GM12878 (cell line): ENCODE measurements around the gene MAFG. TPM values are rescaled to one million over a fixed set of nuclear protein-coding genes. Genes with fewer than 3 reads are reported as not detected.

Experiments
- ATAC-seq: fragments of 200-7000 bp; cut with Tn5 transposase; 3 replicates; pipeline ENCODE4 v1.9.1; 2020; ENCODE audit warnings: mild to moderate bottlenecking, moderate library complexity
- BruUV-seq: library from RNA; stranded (reverse); fragments of 400-500 nt; replicated peaks from 2 replicates; lab custom pipeline; 2021; lab: Mats Ljungman, UMichigan
- CTCF ChIA-PET: fragments of 300-600 bp; sonication (Branson Sonifier 250); formaldehyde crosslinking; extraction: SDS; loops from one replicate; lab custom pipeline; 2021; ENCODE audit warnings: inconsistent platforms; lab: Yijun Ruan, JAX
- POLR2A ChIA-PET: fragments of 350-600 bp; formaldehyde crosslinking; extraction: SDS; loops from one replicate; lab custom pipeline; 2021; ENCODE audit warnings: inconsistent platforms; lab: Charles Lee
- RAD21 ChIA-PET: fragments of 300-600 bp; sonication (Branson Sonifier 250); formaldehyde crosslinking; loops from one replicate; lab custom pipeline; 2023; ENCODE audit warnings: antibody characterized with exemption; ENCODE audit not compliant: unreplicated experiment; lab: Charles Lee
- SMC1A ChIA-PET: fragments of 300-600 bp; sonication (Branson Sonifier 250); formaldehyde crosslinking; loops from one replicate; lab custom pipeline; 2023; ENCODE audit not compliant: unreplicated experiment, uncharacterized antibody; lab: Charles Lee
- DNase-seq: peaks from one replicate; pipeline ENCODE4 v3.0.0-alpha.2; 2011; ENCODE audit warnings: low read depth, low spot score
- FAIRE-seq: peaks from 3 replicates; lab custom pipeline; 2011; peaks lifted over from hg19 to GRCh38; lab: Jason Lieb, UNC
- H2AFZ ChIP-seq: 2 replicates; pipeline ENCODE4 v1.6.0; 2011; ENCODE audit warnings: low read depth, low read length, control low read depth; ENCODE audit not compliant: control insufficient read depth
- H3K27ac ChIP-seq: 2 replicates; pipeline ENCODE4 v1.5.1; 2011; ENCODE audit warnings: control low read depth; ENCODE audit not compliant: control insufficient read depth, insufficient read depth
- H3K27me3 ChIP-seq, 2 experiments: replicated peaks in 1 of 2; 2 replicates each; pipeline versions ENCODE4 v1.6.0 to v1.6.1; 2011; ENCODE audit warnings: low read length in 1 of 2; ENCODE audit not compliant: control insufficient read depth in 2 of 2, insufficient read depth in 2 of 2
- H3K36me3 ChIP-seq, 2 experiments: 2 replicates each; pipeline ENCODE4 v1.5.1; 2011; ENCODE audit warnings: low read length in 1 of 2; ENCODE audit not compliant: control insufficient read depth in 2 of 2, insufficient read depth in 2 of 2
- H3K4me1 ChIP-seq: 2 replicates; pipeline ENCODE4 v1.6.1; 2011; ENCODE audit warnings: mild to moderate bottlenecking, low read length, moderate library complexity, mixed read lengths; ENCODE audit not compliant: control insufficient read depth, insufficient read depth
- H3K4me2 ChIP-seq: 2 replicates; pipeline ENCODE4 v1.6.0; 2011; ENCODE audit warnings: control low read depth; ENCODE audit not compliant: control insufficient read depth, insufficient read depth
- H3K4me3 ChIP-seq: fragments of 200-600 bp; sonication (generic); 2 replicates; pipeline ENCODE4 v1.5.1; 2016
- H3K79me2 ChIP-seq: 2 replicates; pipeline ENCODE4 v1.6.0; 2011; ENCODE audit warnings: low read length; ENCODE audit not compliant: control insufficient read depth, insufficient read depth
- H3K9ac ChIP-seq: 2 replicates; pipeline ENCODE4 v1.8.0; 2011; ENCODE audit warnings: low read length, control low read depth, mixed read lengths; ENCODE audit not compliant: control insufficient read depth, insufficient read depth
- H3K9me3 ChIP-seq: replicated peaks from 3 replicates; pipeline ENCODE4 v1.5.1; 2011; ENCODE audit warnings: mild to moderate bottlenecking, low read length; ENCODE audit not compliant: control insufficient read depth, insufficient read depth
- H4K20me1 ChIP-seq: 2 replicates; pipeline ENCODE4 v1.6.0; 2011; ENCODE audit not compliant: control insufficient read depth, insufficient read depth
- E2F4 ChIP-seq: IDR thresholded peaks from 2 replicates; pipeline ENCODE4 v1.6.1; 2012; ENCODE audit warnings: low read depth, low read length, improper control_type of control experiment
- JUND ChIP-seq: IDR thresholded peaks from 2 replicates; pipeline ENCODE4 v1.6.1; 2012; ENCODE audit warnings: low read depth, mild to moderate bottlenecking, low read length, improper control_type of control experiment, moderate library complexity
- POU2F2 ChIP-seq: IDR thresholded peaks from 3 replicates; pipeline ENCODE4 v1.6.1; 2011; ENCODE audit warnings: low read depth, mild to moderate bottlenecking, low read length, borderline replicate concordance
- STAT3 ChIP-seq: IDR thresholded peaks from 2 replicates; pipeline ENCODE4 v1.6.1; 2011; ENCODE audit warnings: low read depth, low read length, improper control_type of control experiment
- WGBS: methylation state at CpG from one replicate; pipeline ENCODE4 v1.1.6; 2016; ENCODE audit warnings: low lambda C conversion rate; ENCODE audit not compliant: insufficient replicate concordance, insufficient coverage; ENCODE audit errors: missing lambda C conversion rate; 5-methylcytosine and 5-hydroxymethylcytosine counted together
- in situ Hi-C: fragments of 300-500 bp; cut with MboI; formaldehyde crosslinking; loops from 9 replicates; pipeline ENCODE4 v1.14.3; 2018; ENCODE audit warnings: mixed read lengths
- intact Hi-C: fragments of 100-400 bp; cut with micrococcal nuclease; formaldehyde crosslinking; loops from one replicate; pipeline ENCODE4 v1.14.2; 2022; ENCODE audit not compliant: unreplicated experiment
- polyA plus RNA-seq, 11 experiments: library from polyadenylated mRNA; depleted of rRNA in 4 of 11; unstranded in 6 of 11; stranded (reverse) in 5 of 11; fragments of >200 nt; fragmentation: Nextera tagmentation in 4 of 11; fragmentation: Illumina TruSeq in 1 of 11; extraction: Ambion mirVana in 4 of 11; extraction: Trizol in 1 of 11; gene quantifications; 1 replicate in 1 of 11; 2 replicates in 10 of 11; pipeline versions ENCODE4 v1.2.1 to v1.2.3, GENCODE V29; 2011 to 2016; ENCODE audit warnings: inconsistent platforms in 2 of 11, missing spikeins in 2 of 11, low read depth in 1 of 11
- total RNA-seq, 4 experiments: library from RNA; depleted of rRNA in 3 of 4; stranded (reverse); fragments of >200 nt in 3 of 4; fragmentation: Illumina TruSeq in 1 of 4; extraction: Trizol in 1 of 4; gene quantifications; 2 replicates each; pipeline versions ENCODE4 v1.2.1 to v1.2.3, GENCODE V29; 2013 to 2021

The MAFG gene
- total and polyA plus RNA-seq, 10 of the 15 experiments (the other 5 are each of a cell fraction or from before 2014, with no cell fraction given) = 0.48 to 20.1 (median 7.6) TPM

- ChIA-PET RAD21 (interaction anchor here (1.2 to 2.0 kb wide), 2 partner anchors 56 to 57 kb away, joined by 3 to 4 read pairs; no protein-coding TSS in a partner anchor), POLR2A (interaction anchor here (0.7 kb wide), 1 partner anchor 257 kb away, joined by 3 read pairs; no protein-coding TSS in a partner anchor), CTCF (interaction anchor here (0.9 kb wide), 1 partner anchor 59 kb away, joined by 5 read pairs; the partner anchor contains the start of genes CENPX and LRRC45), SMC1A (no interaction called here)
- intact Hi-C loops (no loop called here), in situ Hi-C loops (no loop called here)
- Histone ChIP-seq H3K4me3 (no peak overlapping the region), H3K27me3 (peaks cover 7 to 15% of the 10 kb centered on the region in 2 experiments), H3K27ac (no peak overlapping the region), H3K36me3 (no peaks in the 10 kb centered on the region), H3K79me2 (no peaks in the 10 kb centered on the region), H3K9ac (no peak overlapping the region), H2AFZ (no peak overlapping the region), H3K4me2 (no peak overlapping the region), H3K4me1 (peaks cover 18% of the 10 kb centered on the region), H3K9me3 (no peaks in the 10 kb centered on the region), H4K20me1 (no peaks in the 10 kb centered on the region)
- TF ChIP-seq POU2F2 = no peak
- no peak for TF ChIP-seq JUND
- no peak for TF ChIP-seq STAT3
- no peak for TF ChIP-seq E2F4
- DNase-seq (no peak), FAIRE-seq (no peak), ATAC-seq (no peak)
- BruUV-seq = no TSS peak
- 26% methylated on average over 17 of the region's 22 CpGs for WGBS
These were observed 36.7 kb upstream of the MAFG start for GRCh38 chr17:81964081-81964849.
